Measurements from ENCODE around the gene HOATZ.

DNA sequence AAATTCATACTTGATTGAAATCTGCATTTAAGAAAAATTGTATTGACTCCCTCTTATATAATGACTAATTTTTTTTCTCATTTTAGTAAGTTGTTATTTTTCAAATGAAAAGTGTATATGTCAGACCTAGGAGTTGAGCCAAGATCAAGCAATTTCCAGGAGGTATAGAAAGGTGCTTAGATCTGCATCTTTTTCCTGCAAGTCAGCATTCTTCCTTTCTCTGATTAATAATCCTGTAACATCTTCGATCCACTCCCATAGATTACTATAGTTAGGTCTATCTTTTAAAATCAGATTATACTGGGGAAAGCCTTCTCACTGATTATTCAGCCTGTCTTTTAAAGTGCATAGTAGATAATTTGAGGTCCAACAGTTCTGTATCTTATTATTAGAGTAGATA lies 12.7 kb downstream of the HOATZ start:
- TF ChIP-seq POLR2A (IDR thresholded peaks at IDR 0.05): no peak
- TF ChIP-seq, protein P1, sequence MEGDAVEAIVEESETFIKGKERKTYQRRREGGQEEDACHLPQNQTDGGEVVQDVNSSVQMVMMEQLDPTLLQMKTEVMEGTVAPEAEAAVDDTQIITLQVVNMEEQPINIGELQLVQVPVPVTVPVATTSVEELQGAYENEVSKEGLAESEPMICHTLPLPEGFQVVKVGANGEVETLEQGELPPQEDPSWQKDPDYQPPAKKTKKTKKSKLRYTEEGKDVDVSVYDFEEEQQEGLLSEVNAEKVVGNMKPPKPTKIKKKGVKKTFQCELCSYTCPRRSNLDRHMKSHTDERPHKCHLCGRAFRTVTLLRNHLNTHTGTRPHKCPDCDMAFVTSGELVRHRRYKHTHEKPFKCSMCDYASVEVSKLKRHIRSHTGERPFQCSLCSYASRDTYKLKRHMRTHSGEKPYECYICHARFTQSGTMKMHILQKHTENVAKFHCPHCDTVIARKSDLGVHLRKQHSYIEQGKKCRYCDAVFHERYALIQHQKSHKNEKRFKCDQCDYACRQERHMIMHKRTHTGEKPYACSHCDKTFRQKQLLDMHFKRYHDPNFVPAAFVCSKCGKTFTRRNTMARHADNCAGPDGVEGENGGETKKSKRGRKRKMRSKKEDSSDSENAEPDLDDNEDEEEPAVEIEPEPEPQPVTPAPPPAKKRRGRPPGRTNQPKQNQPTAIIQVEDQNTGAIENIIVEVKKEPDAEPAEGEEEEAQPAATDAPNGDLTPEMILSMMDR (IDR thresholded peaks at IDR 0.05): no peak

All from vagina (tissue), 2 donors.